HS-27A (cell line): Measurements from ENCODE around the gene GALNTL6.

Experiments used
- DNase-seq: peaks from one replicate; pipeline ENCODE4 v3.0.0-alpha.2; 2012; ENCODE audit warnings: low read depth, missing footprints

The GALNTL6 gene

GRCh38 chr4:172815499-172816164 is 1002.4 kb downstream of the GALNTL6 start:
- no peak for DNase-seq

GRCh38 chr4:172818901-172819300 is 1005.7 kb downstream of the GALNTL6 start:
- DNase-seq: no peak

GRCh38 chr4:172819353-172819752 is 1006.1 kb downstream of the GALNTL6 start:
- no peak for DNase-seq

GRCh38 chr4:172822331-172822730 is 1009.1 kb downstream of the GALNTL6 start:
- DNase-seq: no peak

GRCh38 chr4:172826346-172826745 is 1013.1 kb downstream of the GALNTL6 start:
- DNase-seq: no peak

- DNase-seq: no peak
Measured at GRCh38 chr4:172826861-172827260, 1013.7 kb downstream of the GALNTL6 start.

- no peak for DNase-seq
Measured at GRCh38 chr4:172830295-172830764, 1017.1 kb downstream of the GALNTL6 start.

GRCh38 chr4:172836661-172837060 is 1023.5 kb downstream of the GALNTL6 start:
- no peak for DNase-seq

- no peak for DNase-seq
Measured at GRCh38 chr4:172838111-172838510, 1024.9 kb downstream of the GALNTL6 start.

GRCh38 chr4:172838943-172839342 is 1025.7 kb downstream of the GALNTL6 start:
- DNase-seq: no peak

GRCh38 chr4:172842779-172843178 is 1029.6 kb downstream of the GALNTL6 start:
- no peak for DNase-seq

GRCh38 chr4:172843192-172843591 is 1030.0 kb downstream of the GALNTL6 start:
- no peak for DNase-seq

GRCh38 chr4:172844556-172844955 is 1031.4 kb downstream of the GALNTL6 start:
- DNase-seq: no peak

- no peak for DNase-seq
Measured at GRCh38 chr4:172845281-172845680, 1032.1 kb downstream of the GALNTL6 start.

GRCh38 chr4:172850838-172851237 is 1037.6 kb downstream of the GALNTL6 start:
- peak; percentile 59 for DNase-seq

GRCh38 chr4:172851534-172851933 is 1038.3 kb downstream of the GALNTL6 start:
- no peak for DNase-seq

GRCh38 chr4:172857026-172857425 is 1043.8 kb downstream of the GALNTL6 start:
- DNase-seq: no peak

- DNase-seq: no peak
Measured at GRCh38 chr4:172858731-172859230, 1045.6 kb downstream of the GALNTL6 start.

GRCh38 chr4:172865103-172865502 is 1051.9 kb downstream of the GALNTL6 start:
- DNase-seq: no peak

- no peak for DNase-seq
Measured at GRCh38 chr4:172865531-172866127, 1052.4 kb downstream of the GALNTL6 start.

- no peak for DNase-seq
Measured at GRCh38 chr4:172866421-172866820, 1053.2 kb downstream of the GALNTL6 start.

- no peak for DNase-seq
Measured at GRCh38 chr4:172867835-172868234, 1054.6 kb downstream of the GALNTL6 start.

GRCh38 chr4:172868271-172868670 is 1055.1 kb downstream of the GALNTL6 start:
- DNase-seq: no peak
